Lower leg skin (tissue), 3 donors: ENCODE measurements around the gene RGMB.

Source experiments
- CTCF ChIP-seq, 3 donors: fragments of 450-650 bp; IDR thresholded peaks; one replicate each; pipeline ENCODE4 v1.5.1; 2016; ENCODE audit warnings: antibody characterized with exemption in 3 of 3, mild to moderate bottlenecking in 3 of 3, moderate library complexity in 2 of 3
- POLR2A ChIP-seq, 2 donors: fragments of 450-650 bp; IDR thresholded peaks; one replicate each; pipeline ENCODE4 v1.6.1; 2016 to 2017; ENCODE audit warnings: antibody characterized with exemption in 2 of 2, mild to moderate bottlenecking in 1 of 2, moderate library complexity in 1 of 2

GRCh38 chr5:98795243-98795642, 21.8 kb downstream of the RGMB start:
- no peak for TF ChIP-seq CTCF (IDR thresholded peaks at IDR 0.05)
- no peak for TF ChIP-seq POLR2A (IDR thresholded peaks at IDR 0.05)
